AG09319 (cell line): Measurements from ENCODE around the gene IGF1R.

ENCODE experiments used
- DNase-seq: peaks from one replicate; pipeline ENCODE4 v3.0.0-alpha.2; 2010; ENCODE audit warnings: low read depth; ENCODE audit errors: extremely low read depth
- CTCF ChIP-seq: IDR thresholded peaks from 2 replicates; pipeline ENCODE4 v1.5.1; 2011; ENCODE audit warnings: low read depth, mild to moderate bottlenecking, inconsistent platforms, low read length, moderate library complexity

Gene IGF1R

GRCh38 chr15:98763179-98763578, 114.8 kb downstream of the IGF1R start:
- no peak for TF ChIP-seq CTCF
- DNase-seq: no peak

GRCh38 chr15:98764291-98764690, 116.0 kb downstream of the IGF1R start:
- no peak for DNase-seq
- no peak for TF ChIP-seq CTCF

GRCh38 chr15:98765610-98766009, 117.3 kb downstream of the IGF1R start:
- no peak for DNase-seq
- no peak for TF ChIP-seq CTCF

- no peak for DNase-seq
- TF ChIP-seq CTCF: no peak
Measured at GRCh38 chr15:98767692-98768091, 119.4 kb downstream of the IGF1R start.

- no peak for DNase-seq
- TF ChIP-seq CTCF: no peak
Measured at GRCh38 chr15:98769867-98770266, 121.5 kb downstream of the IGF1R start.

GRCh38 chr15:98770984-98771383, 122.6 kb downstream of the IGF1R start:
- DNase-seq: no peak
- TF ChIP-seq CTCF: no peak

- TF ChIP-seq CTCF: no peak
- DNase-seq: no peak
Measured at GRCh38 chr15:98771541-98771940, 123.2 kb downstream of the IGF1R start.

GRCh38 chr15:98772895-98773294, 124.6 kb downstream of the IGF1R start:
- TF ChIP-seq CTCF: no peak

More at GRCh38 chr15:98772895-98773294, 124.6 kb downstream of the IGF1R start:
- no peak for DNase-seq
